ENCODE measurements around the gene IFNAR2. TPM values are rescaled to one million over a fixed set of nuclear protein-coding genes. Genes with fewer than 3 reads are reported as not detected.

IFNAR2 gene
- total RNA-seq, 4 donors from 2014 or later = 0.20 to 16.5 (median 5.1) TPM

DNA sequence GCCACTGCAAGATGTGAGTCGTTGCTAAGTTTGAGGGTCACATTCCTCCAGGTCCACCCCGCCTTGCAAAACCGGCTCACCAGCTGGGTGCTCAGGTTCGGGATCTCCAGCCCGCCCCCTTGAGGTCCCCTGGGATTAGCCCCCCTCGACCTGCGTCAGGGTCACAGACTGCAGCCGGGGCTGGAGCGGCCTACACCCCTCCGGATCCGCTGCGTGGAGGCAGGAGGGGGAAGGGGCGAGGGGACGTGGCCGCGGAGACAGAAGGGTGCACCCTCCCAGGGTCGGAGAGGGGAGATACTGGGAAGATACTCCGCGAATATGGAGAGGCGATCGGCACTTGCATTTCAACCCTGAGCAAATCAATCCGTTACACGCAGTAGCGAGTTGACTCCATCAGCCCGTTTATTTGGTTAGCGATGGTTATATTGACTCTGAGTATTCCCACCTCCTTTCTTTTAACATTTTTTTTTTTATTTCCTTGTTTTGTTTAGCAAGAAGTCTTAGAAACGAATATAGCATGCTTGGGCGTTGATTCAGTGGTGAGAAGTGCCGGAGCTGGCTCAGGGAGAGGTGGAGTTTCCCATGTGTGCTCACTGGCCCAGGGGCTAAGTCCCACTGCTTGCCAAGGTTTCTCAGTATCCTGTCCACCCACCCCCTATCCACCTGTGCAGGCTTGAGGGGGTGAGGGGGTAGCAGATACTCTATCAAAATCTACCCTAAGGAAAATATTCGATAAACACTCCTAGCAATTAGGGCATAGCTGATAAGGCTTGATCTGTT is 997 bp downstream of the IFNAR2 start:
- TF ChIP-seq POLR2AphosphoS5 (IDR thresholded peaks at IDR 0.05) = peak in 2 of 3 donors; percentile 18 to 46
- no peak for TF ChIP-seq EP300 (IDR thresholded peaks at IDR 0.05; ENCODE audit: low read depth)
- Histone ChIP-seq H3K27me3 (no peaks in the 10 kb centered on the region), H3K9me3 (no peaks in the 10 kb centered on the region), H3K4me1 (peaks cover 0 to 30% (median 6%) of the 10 kb centered on the region in 4 donors), H3K27ac (peak overlapping the region; percentile 95 to 97 (median 96)), H3K4me3 (peak overlapping the region; percentile 75 to 99 (median 92)), H3K36me3 (no peaks in the 10 kb centered on the region)
- 3 to 13% methylated on average over 4 to 27 of the region's 30 CpGs for WGBS, 2 donors (ENCODE audit: low coverage in 1 of 2)
- intact Hi-C loops (cut with DNase I; ENCODE audit: low total_unique reads) (loop anchor here (5.0 kb wide), 1 partner anchor 37 kb away; the partner anchor contains the start of gene IL10RB), in situ Hi-C loops (cut with MboI; ENCODE audit: low pct_ligation_motif_present in 1 of 4, low pct_unique_long_range_greater_than_20kb in 1 of 4, low sequenced_read_pairs in 3 of 4) (no loop called here)
- peak; percentile 66 for DNase-seq

DNA sequence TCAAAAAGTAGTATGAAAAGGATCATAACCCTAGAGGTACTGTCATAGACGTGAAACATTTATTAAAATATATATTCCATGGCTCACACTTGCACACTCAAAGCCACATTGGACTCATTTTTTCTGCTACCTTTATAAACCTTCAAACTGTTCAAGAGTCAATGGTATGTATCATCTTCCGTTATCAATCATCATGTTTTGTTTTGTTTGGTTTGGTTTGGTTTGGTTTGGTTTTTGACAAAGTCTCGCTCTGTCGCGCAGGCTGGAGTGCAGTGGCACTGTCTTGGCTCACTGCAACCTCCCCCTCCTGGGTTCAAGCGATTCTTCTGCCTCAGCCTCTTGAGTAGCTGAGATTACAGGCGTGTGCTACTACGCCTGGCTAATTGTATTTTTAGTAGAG is 1.8 kb downstream of the IFNAR2 start:
- peak overlapping the region in 1 of 4 donors; percentile 96 for H3K4me3 ChIP-seq
- TF ChIP-seq POLR2A (IDR thresholded peaks at IDR 0.05) (no peak), EP300 (IDR thresholded peaks at IDR 0.05; ENCODE audit: low read depth) (no peak), POLR2AphosphoS5 (IDR thresholded peaks at IDR 0.05) (no peak)
- TF ChIP-seq, protein P1, sequence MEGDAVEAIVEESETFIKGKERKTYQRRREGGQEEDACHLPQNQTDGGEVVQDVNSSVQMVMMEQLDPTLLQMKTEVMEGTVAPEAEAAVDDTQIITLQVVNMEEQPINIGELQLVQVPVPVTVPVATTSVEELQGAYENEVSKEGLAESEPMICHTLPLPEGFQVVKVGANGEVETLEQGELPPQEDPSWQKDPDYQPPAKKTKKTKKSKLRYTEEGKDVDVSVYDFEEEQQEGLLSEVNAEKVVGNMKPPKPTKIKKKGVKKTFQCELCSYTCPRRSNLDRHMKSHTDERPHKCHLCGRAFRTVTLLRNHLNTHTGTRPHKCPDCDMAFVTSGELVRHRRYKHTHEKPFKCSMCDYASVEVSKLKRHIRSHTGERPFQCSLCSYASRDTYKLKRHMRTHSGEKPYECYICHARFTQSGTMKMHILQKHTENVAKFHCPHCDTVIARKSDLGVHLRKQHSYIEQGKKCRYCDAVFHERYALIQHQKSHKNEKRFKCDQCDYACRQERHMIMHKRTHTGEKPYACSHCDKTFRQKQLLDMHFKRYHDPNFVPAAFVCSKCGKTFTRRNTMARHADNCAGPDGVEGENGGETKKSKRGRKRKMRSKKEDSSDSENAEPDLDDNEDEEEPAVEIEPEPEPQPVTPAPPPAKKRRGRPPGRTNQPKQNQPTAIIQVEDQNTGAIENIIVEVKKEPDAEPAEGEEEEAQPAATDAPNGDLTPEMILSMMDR (IDR thresholded peaks at IDR 0.05) = no peak
- in situ Hi-C loops (cut with MboI; ENCODE audit: low pct_ligation_motif_present in 1 of 4, low pct_unique_long_range_greater_than_20kb in 1 of 4, low sequenced_read_pairs in 3 of 4) (no loop called here), intact Hi-C loops (cut with DNase I; ENCODE audit: low total_unique reads) (loop anchor here (5.0 kb wide), 1 partner anchor 36 kb away; the partner anchor contains the start of gene IL10RB)
- H3K9me3 ChIP-seq = no peaks in the 10 kb centered on the region
- H3K27ac ChIP-seq = peak overlapping the region; percentile 95 to 97 (median 96)
- DNase-seq = no peak
- H3K4me1 ChIP-seq = peaks cover 0 to 30% (median 6%) of the 10 kb centered on the region in 4 donors
- no peaks in the 10 kb centered on the region for H3K36me3 ChIP-seq
- H3K27me3 ChIP-seq = no peaks in the 10 kb centered on the region
- 64 to 71% methylated on average over 6 to 8 of the region's 8 CpGs for WGBS, 2 donors (ENCODE audit: low coverage in 1 of 2)

DNA sequence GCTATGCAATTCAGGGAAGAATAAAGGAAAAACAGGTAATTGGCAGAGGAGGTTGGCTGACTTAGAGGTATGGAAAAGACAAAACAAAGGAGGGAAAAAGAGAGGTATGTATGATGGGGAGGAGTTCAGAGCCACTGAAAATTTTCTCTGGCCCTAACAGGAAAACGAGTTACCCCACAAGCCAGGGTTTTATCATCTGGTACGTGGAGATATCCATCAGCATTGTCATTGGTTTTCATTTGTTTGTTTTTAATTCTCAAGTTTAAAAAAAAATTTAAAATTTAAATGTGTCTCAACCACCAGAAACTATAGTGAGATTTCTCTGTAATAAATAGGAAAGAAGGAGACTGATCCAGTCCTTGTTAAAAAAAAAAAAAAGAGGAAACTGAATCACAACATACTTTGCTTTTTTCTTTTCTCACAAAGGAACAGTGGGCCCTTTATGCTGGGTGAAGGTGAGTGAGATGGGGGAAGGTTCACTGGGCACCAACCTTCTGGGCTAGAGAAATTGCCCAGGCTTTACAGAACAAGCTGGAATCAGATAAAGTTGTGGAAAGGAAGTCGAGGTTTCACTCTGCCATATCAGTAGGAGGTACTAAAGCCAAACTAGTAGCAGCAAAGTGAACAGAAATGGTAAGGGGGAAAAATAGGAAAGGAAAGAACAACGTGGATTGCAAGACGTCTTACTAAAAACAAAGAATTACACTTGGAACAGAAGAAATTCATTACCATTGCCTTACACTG is 2.7 kb downstream of the IFNAR2 start:
- Histone ChIP-seq H3K27me3 (no peaks in the 10 kb centered on the region), H3K4me1 (peaks cover 0 to 30% (median 6%) of the 10 kb centered on the region in 4 donors), H3K9me3 (no peaks in the 10 kb centered on the region), H3K4me3 (peak overlapping the region in 1 of 4 donors; percentile 96), H3K36me3 (no peaks in the 10 kb centered on the region), H3K27ac (peak overlapping the region; percentile 95 to 97 (median 96))
- no peak for DNase-seq
- intact Hi-C loops (cut with DNase I; ENCODE audit: low total_unique reads) = loop anchor here (5.0 kb wide), 1 partner anchor 35 kb away; the partner anchor contains the start of gene IL10RB
- in situ Hi-C loops (cut with MboI; ENCODE audit: low pct_ligation_motif_present in 1 of 4, low pct_unique_long_range_greater_than_20kb in 1 of 4, low sequenced_read_pairs in 3 of 4) = no loop called here
- WGBS, 2 donors (ENCODE audit: low coverage in 1 of 2) = 57 to 62% methylated on average over 3 to 5 of the region's 5 CpGs
- TF ChIP-seq POLR2AphosphoS5 (IDR thresholded peaks at IDR 0.05) = no peak
- no peak for TF ChIP-seq EP300 (IDR thresholded peaks at IDR 0.05; ENCODE audit: low read depth)
- TF ChIP-seq POLR2A (IDR thresholded peaks at IDR 0.05) = no peak
- TF ChIP-seq, protein P1 (IDR thresholded peaks at IDR 0.05) = no peak

DNA sequence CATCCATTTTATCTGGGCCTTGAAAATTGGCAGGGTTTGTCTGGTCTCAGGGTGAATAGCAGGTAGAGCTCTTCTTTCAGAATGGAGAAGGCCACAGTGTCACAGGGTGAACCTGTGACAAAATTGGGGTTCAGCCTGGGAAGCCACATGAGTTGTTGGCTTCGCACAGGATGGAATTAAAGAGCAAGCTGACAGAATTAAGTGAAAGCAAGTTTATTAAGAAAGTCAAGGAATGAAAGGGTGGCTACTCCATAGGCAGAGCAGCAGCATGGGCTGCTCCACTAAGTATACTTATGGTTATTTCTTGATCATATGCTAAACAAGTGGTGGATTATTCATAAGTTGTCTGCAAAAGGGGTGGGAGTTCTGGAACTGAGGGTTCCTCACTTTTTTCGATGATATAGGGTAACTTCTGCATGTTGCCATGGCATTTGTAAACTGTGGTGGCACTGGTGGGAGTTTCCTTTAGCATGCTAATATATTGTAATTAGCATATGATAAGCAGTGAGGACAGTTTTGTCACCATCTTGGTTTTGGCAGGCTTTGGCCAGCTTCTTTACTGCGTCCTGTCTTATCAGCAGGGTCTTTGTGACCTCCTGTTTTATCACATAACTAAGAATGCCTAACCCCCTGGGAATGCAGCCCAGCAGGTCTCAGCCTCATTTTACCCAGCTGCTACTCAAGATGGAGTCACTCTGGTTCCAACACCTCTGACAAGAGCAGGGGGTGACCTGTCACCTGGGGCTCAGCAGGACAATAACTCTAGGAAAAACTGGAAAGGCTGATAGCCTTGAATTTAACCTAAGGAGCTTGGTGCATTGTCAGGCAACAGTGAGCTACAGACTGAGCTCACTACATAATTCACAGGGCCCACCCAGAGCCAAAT is 5.1 kb downstream of the IFNAR2 start:
- in situ Hi-C loops (cut with MboI; ENCODE audit: low pct_ligation_motif_present in 1 of 4, low pct_unique_long_range_greater_than_20kb in 1 of 4, low sequenced_read_pairs in 3 of 4) = no loop called here
- no peak for TF ChIP-seq POLR2AphosphoS5 (IDR thresholded peaks at IDR 0.05)
- no peak for TF ChIP-seq EP300 (IDR thresholded peaks at IDR 0.05; ENCODE audit: low read depth)
- TF ChIP-seq, protein P1 (IDR thresholded peaks at IDR 0.05) = no peak
- TF ChIP-seq POLR2A (IDR thresholded peaks at IDR 0.05) = no peak
- DNase-seq = no peak
- H3K36me3 ChIP-seq = no peaks in the 10 kb centered on the region
- H3K27me3 ChIP-seq = no peaks in the 10 kb centered on the region
- peaks cover 0 to 34% (median 6%) of the 10 kb centered on the region in 4 donors for H3K4me1 ChIP-seq
- intact Hi-C loops (cut with DNase I; ENCODE audit: low total_unique reads) = loop anchor here (5.0 kb wide), 1 partner anchor 32 kb away; the partner anchor contains the start of gene IL10RB
- H3K4me3 ChIP-seq = no peak overlapping the region
- 91% methylated on average over 3 of the region's 3 CpGs; no CpG with 5 or more reads in 1 of the 2 donors for WGBS, 2 donors (ENCODE audit: low coverage in 1 of 2)
- no peak overlapping the region for H3K27ac ChIP-seq
- H3K9me3 ChIP-seq = no peaks in the 10 kb centered on the region

Data from transverse colon (tissue), 4 donors.